HCT116 (cell line): Measurements from ENCODE around the gene LYPD3. TPM values are rescaled to one million over a fixed set of nuclear protein-coding genes. Genes with fewer than 3 reads are reported as not detected.

Source experiments
- ATAC-seq: fragments of 200-7000 bp; cut with Tn5 transposase; 2 replicates; pipeline ENCODE4 v1.9.1; 2020; ENCODE audit warnings: mild to moderate bottlenecking, moderate library complexity
- BruUV-seq: library from RNA; stranded (reverse); fragments of 400-500 nt; replicated peaks from 2 replicates; lab custom pipeline; 2021; lab: Mats Ljungman, UMichigan
- CTCF ChIA-PET: fragments of 300-600 bp; sonication (Branson Sonifier 250); formaldehyde crosslinking; loops from one replicate; lab custom pipeline; 2021; ENCODE audit warnings: antibody characterized with exemption; lab: Charles Lee
- POLR2A ChIA-PET: fragments of 300-600, 350-600 bp; sonication (Branson Sonifier 250); formaldehyde crosslinking; loops from one replicate; lab custom pipeline; 2021; ENCODE audit warnings: antibody characterized with exemption; lab: Charles Lee
- RAD21 ChIA-PET, 2 experiments: fragments of 300-600 bp; sonication (Branson Sonifier 250); formaldehyde crosslinking; loops; one replicate each; lab custom pipeline; 2023; ENCODE audit warnings: low total read pairs in 2 of 2; ENCODE audit not compliant: uncharacterized antibody in 2 of 2, unreplicated experiment in 2 of 2, low non-redundant PET in 1 of 2; lab: Charles Lee
- DNase-seq: peaks from one replicate; pipeline ENCODE4 v3.0.0-alpha.2; 2010; ENCODE audit warnings: low read depth, low spot score
- H2AFZ ChIP-seq: fragments of 200-600 bp; shearing (Covaris generic), sonication (generic); 2 replicates; pipeline ENCODE4 v1.6.1; 2017; ENCODE audit warnings: low read depth, mixed run types, mixed read lengths, antibody characterized with exemption, low read length; ENCODE audit not compliant: poor library complexity, severe bottlenecking
- H3K27ac ChIP-seq: 2 replicates; pipeline ENCODE4 v1.5.1; 2012; ENCODE audit warnings: low read depth, low read length
- H3K27me3 ChIP-seq: fragments of 200-600 bp; sonication (generic); 2 replicates; pipeline ENCODE4 v1.6.1; 2016; ENCODE audit warnings: mixed run types, low read length, mixed read lengths; ENCODE audit not compliant: insufficient read depth
- H3K36me3 ChIP-seq, 2 experiments: fragments of 200-500 bp in 1 of 2; fragments of 200-600 bp in 1 of 2; sonication (Bioruptor generic) in 1 of 2; sonication (generic) in 1 of 2; 2 replicates each; pipeline versions ENCODE4 v1.5.1 to v1.6.1; 2014 to 2016; ENCODE audit warnings: low read length in 2 of 2, inconsistent platforms in 1 of 2, mixed read lengths in 1 of 2, mixed run types in 1 of 2; ENCODE audit not compliant: insufficient read depth in 2 of 2, control insufficient read depth in 1 of 2
- H3K4me1 ChIP-seq, 2 experiments: fragments of 200-600 bp in 1 of 2; sonication (generic) in 1 of 2; 2 replicates each; pipeline versions ENCODE4 v1.5.1 to v1.6.1; 2012 to 2017; ENCODE audit warnings: low read length in 2 of 2, inconsistent platforms in 1 of 2, mild to moderate bottlenecking in 1 of 2, mixed read lengths in 1 of 2, mixed run types in 1 of 2, moderate library complexity in 1 of 2; ENCODE audit not compliant: insufficient read depth in 2 of 2, control insufficient read depth in 1 of 2
- H3K4me2 ChIP-seq: fragments of 200-600 bp; sonication (generic); 2 replicates; pipeline ENCODE4 v1.6.1; 2017; ENCODE audit warnings: mixed run types, low read length, mixed read lengths
- H3K4me3 ChIP-seq, 2 experiments: fragments of 200-600 bp in 1 of 2; sonication (generic) in 1 of 2; replicated peaks in 1 of 2; 2 replicates each; pipeline ENCODE4 v1.5.1; 2011 to 2016; ENCODE audit warnings: low read length in 2 of 2, control low read depth in 1 of 2, low read depth in 1 of 2, mild to moderate bottlenecking in 1 of 2, mixed read lengths in 1 of 2, mixed run types in 1 of 2
- H3K79me2 ChIP-seq: fragments of 200-600 bp; sonication (generic); 2 replicates; pipeline ENCODE4 v1.6.1; 2017; ENCODE audit warnings: mild to moderate bottlenecking, mixed run types, low read length, moderate library complexity, mixed read lengths; ENCODE audit not compliant: insufficient read depth
- H3K9ac ChIP-seq: fragments of 200-600 bp; sonication (generic); 2 replicates; pipeline ENCODE4 v1.6.1; 2016; ENCODE audit warnings: low read length, mixed read lengths
- H3K9me2 ChIP-seq: fragments of 200-600 bp; sonication (generic), shearing (Covaris generic); 2 replicates; pipeline ENCODE4 v1.6.1; 2017; ENCODE audit warnings: mixed run types, mild to moderate bottlenecking, moderate library complexity; ENCODE audit not compliant: insufficient read depth
- H3K9me3 ChIP-seq, 2 experiments: fragments of 200-500 bp in 1 of 2; fragments of 200-600 bp in 1 of 2; sonication (Bioruptor generic) in 1 of 2; sonication (generic) in 1 of 2; 2 replicates each; pipeline ENCODE4 v1.6.1; 2014 to 2017; ENCODE audit warnings: low read length in 2 of 2, mixed read lengths in 2 of 2, inconsistent platforms in 1 of 2, low read depth in 1 of 2, mild to moderate bottlenecking in 1 of 2, mixed run types in 1 of 2, moderate library complexity in 1 of 2; ENCODE audit not compliant: control insufficient read depth in 1 of 2, insufficient read depth in 1 of 2
- H4K20me1 ChIP-seq: fragments of 200-600 bp; sonication (generic), shearing (Covaris generic); 2 replicates; pipeline ENCODE4 v1.6.1; 2017; ENCODE audit warnings: mixed run types, mild to moderate bottlenecking, moderate library complexity; ENCODE audit not compliant: insufficient read depth
- CBX3 ChIP-seq: IDR thresholded peaks from 2 replicates; pipeline ENCODE4 v1.6.1; 2012; ENCODE audit warnings: low read depth
- CEBPB ChIP-seq: IDR thresholded peaks from 2 replicates; pipeline ENCODE4 v1.6.1; 2012; ENCODE audit warnings: low read depth
- EGR1 ChIP-seq: IDR thresholded peaks from 2 replicates; pipeline ENCODE4 v1.6.1; 2012; ENCODE audit warnings: low read depth
- ELF1 ChIP-seq: IDR thresholded peaks from 2 replicates; pipeline ENCODE4 v1.6.1; 2012; ENCODE audit warnings: low read depth, borderline replicate concordance
- FOSL1 ChIP-seq: IDR thresholded peaks from 2 replicates; pipeline ENCODE4 v1.6.1; 2012; ENCODE audit warnings: low read depth
- POLR2A ChIP-seq: IDR thresholded peaks from 2 replicates; pipeline ENCODE4 v1.7.0; 2011; ENCODE audit warnings: borderline replicate concordance; ENCODE audit not compliant: insufficient read depth, insufficient read length; ENCODE audit errors: extremely low read depth
- RAD21 ChIP-seq: IDR thresholded peaks from 2 replicates; pipeline ENCODE4 v1.6.1; 2012; ENCODE audit warnings: low read depth, mild to moderate bottlenecking
- SIN3A ChIP-seq: IDR thresholded peaks from 2 replicates; pipeline ENCODE4 v1.6.1; 2012; ENCODE audit warnings: low read depth
- SP1 ChIP-seq: IDR thresholded peaks from 2 replicates; pipeline ENCODE4 v1.6.1; 2012; ENCODE audit warnings: low read depth
- SRF ChIP-seq: IDR thresholded peaks from 2 replicates; pipeline ENCODE4 v1.6.1; 2012; ENCODE audit warnings: low read depth
- TCF7L2 ChIP-seq: IDR thresholded peaks from 2 replicates; pipeline ENCODE4 v1.7.0; 2011; ENCODE audit warnings: borderline replicate concordance, inconsistent platforms; ENCODE audit not compliant: insufficient read depth, insufficient read length; ENCODE audit errors: extremely low read depth
- YY1 ChIP-seq: IDR thresholded peaks from 2 replicates; pipeline ENCODE4 v1.6.1; 2011; ENCODE audit warnings: low read length, low read depth, moderate library complexity, mild to moderate bottlenecking; ENCODE audit not compliant: insufficient replicate concordance; ENCODE audit errors: extremely low read depth
- intact Hi-C: fragments of 100-400 bp; cut with micrococcal nuclease; formaldehyde crosslinking; loops from 2 replicates; pipeline ENCODE4 v1.10.0; 2022
- total RNA-seq: library from RNA; stranded (reverse); gene quantifications from one replicate; pipeline ENCODE4 v1.2.1, GENCODE V29; 2021; ENCODE audit not compliant: unreplicated experiment
- TF ChIP-seq, protein P1 (sequence below): IDR thresholded peaks from 2 replicates; pipeline ENCODE4 v1.6.1; 2012; ENCODE audit warnings: low read depth
- TF ChIP-seq, protein P2 (sequence below): IDR thresholded peaks from 2 replicates; pipeline ENCODE4 v1.6.1; 2011; ENCODE audit warnings: mild to moderate bottlenecking, low read length, moderate library complexity; ENCODE audit not compliant: insufficient replicate concordance; ENCODE audit errors: extremely low read depth
- TF ChIP-seq, protein P3 (sequence below), 3 experiments: fragments of 200-600 bp in 1 of 3; sonication (generic) in 1 of 3; IDR thresholded peaks in 2 of 3; conservative IDR thresholded peaks in 1 of 3; 2 replicates each; pipeline ENCODE4 v1.5.1; 2012 to 2017; ENCODE audit warnings: low read depth in 2 of 3, low read length in 2 of 3, antibody characterized with exemption in 1 of 3, borderline replicate concordance in 1 of 3, control low read depth in 1 of 3, mild to moderate bottlenecking in 1 of 3, mixed read lengths in 1 of 3, mixed run types in 1 of 3, moderate library complexity in 1 of 3; ENCODE audit not compliant: insufficient read depth in 1 of 3
- TF ChIP-seq, protein P4 (sequence below): IDR thresholded peaks from 2 replicates; pipeline ENCODE4 v1.6.1; 2012

The LYPD3 gene
- total RNA-seq, 1 experiment from 2014 or later, result 3.6 TPM

DNA sequence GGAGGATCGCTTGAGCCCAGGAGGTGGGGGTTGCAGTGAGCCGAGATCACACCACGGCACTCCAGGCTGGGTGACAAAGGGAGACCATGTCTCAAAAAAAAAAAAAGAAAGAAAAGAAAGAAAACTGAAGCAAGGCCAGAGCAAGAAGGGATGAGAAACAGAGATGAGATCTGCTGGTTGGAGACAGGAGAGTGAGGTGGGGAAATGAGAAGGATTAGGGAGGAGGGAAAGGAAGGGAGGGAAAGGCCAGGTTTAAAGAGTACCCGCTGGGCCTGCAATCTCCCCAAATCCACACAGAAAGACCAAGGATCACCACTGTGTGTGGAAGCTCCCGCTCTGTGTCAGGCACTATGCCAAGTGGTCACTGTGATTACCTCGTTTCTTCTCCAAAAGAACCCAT, 16.3 kb upstream of the LYPD3 start:
- H4K20me1 ChIP-seq, result no peaks in the 10 kb centered on the region
- H3K9me2 ChIP-seq, result no peaks in the 10 kb centered on the region
- H3K9ac ChIP-seq, result no peak overlapping the region
- CTCF ChIA-PET, result no interaction called here
- H3K4me3 ChIP-seq, result no peak overlapping the region
- RAD21 ChIA-PET, result no interaction called here
- no peak for ATAC-seq
- no peaks in the 10 kb centered on the region for H3K27me3 ChIP-seq
- H3K79me2 ChIP-seq, result no peaks in the 10 kb centered on the region
- BruUV-seq, result no TSS peak
- H2AFZ ChIP-seq, result no peak overlapping the region
- TF ChIP-seq YY1, result no peak
- TF ChIP-seq, protein P1, sequence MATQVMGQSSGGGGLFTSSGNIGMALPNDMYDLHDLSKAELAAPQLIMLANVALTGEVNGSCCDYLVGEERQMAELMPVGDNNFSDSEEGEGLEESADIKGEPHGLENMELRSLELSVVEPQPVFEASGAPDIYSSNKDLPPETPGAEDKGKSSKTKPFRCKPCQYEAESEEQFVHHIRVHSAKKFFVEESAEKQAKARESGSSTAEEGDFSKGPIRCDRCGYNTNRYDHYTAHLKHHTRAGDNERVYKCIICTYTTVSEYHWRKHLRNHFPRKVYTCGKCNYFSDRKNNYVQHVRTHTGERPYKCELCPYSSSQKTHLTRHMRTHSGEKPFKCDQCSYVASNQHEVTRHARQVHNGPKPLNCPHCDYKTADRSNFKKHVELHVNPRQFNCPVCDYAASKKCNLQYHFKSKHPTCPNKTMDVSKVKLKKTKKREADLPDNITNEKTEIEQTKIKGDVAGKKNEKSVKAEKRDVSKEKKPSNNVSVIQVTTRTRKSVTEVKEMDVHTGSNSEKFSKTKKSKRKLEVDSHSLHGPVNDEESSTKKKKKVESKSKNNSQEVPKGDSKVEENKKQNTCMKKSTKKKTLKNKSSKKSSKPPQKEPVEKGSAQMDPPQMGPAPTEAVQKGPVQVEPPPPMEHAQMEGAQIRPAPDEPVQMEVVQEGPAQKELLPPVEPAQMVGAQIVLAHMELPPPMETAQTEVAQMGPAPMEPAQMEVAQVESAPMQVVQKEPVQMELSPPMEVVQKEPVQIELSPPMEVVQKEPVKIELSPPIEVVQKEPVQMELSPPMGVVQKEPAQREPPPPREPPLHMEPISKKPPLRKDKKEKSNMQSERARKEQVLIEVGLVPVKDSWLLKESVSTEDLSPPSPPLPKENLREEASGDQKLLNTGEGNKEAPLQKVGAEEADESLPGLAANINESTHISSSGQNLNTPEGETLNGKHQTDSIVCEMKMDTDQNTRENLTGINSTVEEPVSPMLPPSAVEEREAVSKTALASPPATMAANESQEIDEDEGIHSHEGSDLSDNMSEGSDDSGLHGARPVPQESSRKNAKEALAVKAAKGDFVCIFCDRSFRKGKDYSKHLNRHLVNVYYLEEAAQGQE, result no peak
- no peak for TF ChIP-seq ELF1
- TF ChIP-seq, protein P2, sequence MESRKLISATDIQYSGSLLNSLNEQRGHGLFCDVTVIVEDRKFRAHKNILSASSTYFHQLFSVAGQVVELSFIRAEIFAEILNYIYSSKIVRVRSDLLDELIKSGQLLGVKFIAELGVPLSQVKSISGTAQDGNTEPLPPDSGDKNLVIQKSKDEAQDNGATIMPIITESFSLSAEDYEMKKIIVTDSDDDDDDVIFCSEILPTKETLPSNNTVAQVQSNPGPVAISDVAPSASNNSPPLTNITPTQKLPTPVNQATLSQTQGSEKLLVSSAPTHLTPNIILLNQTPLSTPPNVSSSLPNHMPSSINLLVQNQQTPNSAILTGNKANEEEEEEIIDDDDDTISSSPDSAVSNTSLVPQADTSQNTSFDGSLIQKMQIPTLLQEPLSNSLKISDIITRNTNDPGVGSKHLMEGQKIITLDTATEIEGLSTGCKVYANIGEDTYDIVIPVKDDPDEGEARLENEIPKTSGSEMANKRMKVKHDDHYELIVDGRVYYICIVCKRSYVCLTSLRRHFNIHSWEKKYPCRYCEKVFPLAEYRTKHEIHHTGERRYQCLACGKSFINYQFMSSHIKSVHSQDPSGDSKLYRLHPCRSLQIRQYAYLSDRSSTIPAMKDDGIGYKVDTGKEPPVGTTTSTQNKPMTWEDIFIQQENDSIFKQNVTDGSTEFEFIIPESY, result no peak
- TF ChIP-seq POLR2A, result no peak
- TF ChIP-seq, protein P3, sequence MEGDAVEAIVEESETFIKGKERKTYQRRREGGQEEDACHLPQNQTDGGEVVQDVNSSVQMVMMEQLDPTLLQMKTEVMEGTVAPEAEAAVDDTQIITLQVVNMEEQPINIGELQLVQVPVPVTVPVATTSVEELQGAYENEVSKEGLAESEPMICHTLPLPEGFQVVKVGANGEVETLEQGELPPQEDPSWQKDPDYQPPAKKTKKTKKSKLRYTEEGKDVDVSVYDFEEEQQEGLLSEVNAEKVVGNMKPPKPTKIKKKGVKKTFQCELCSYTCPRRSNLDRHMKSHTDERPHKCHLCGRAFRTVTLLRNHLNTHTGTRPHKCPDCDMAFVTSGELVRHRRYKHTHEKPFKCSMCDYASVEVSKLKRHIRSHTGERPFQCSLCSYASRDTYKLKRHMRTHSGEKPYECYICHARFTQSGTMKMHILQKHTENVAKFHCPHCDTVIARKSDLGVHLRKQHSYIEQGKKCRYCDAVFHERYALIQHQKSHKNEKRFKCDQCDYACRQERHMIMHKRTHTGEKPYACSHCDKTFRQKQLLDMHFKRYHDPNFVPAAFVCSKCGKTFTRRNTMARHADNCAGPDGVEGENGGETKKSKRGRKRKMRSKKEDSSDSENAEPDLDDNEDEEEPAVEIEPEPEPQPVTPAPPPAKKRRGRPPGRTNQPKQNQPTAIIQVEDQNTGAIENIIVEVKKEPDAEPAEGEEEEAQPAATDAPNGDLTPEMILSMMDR (IDR thresholded peaks at IDR 0.05 in 2 of 3, conservative IDR thresholded peaks at IDR 0.05 in 1 of 3; ENCODE audit: borderline replicate concordance in 1 of 3, insufficient read depth in 1 of 3, low read depth in 2 of 3, low read length in 2 of 3), result no peak
- no peak for TF ChIP-seq RAD21
- TF ChIP-seq EGR1, result no peak
- no peak for TF ChIP-seq CBX3
- TF ChIP-seq SIN3A, result no peak
- TF ChIP-seq TCF7L2, result no peak
- TF ChIP-seq SRF, result no peak
- no peak for TF ChIP-seq FOSL1
- TF ChIP-seq SP1, result no peak
- no peak for TF ChIP-seq CEBPB
- TF ChIP-seq, protein P4, sequence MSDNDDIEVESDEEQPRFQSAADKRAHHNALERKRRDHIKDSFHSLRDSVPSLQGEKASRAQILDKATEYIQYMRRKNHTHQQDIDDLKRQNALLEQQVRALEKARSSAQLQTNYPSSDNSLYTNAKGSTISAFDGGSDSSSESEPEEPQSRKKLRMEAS, result no peak
- no peak overlapping the region for H3K4me2 ChIP-seq
- no peaks in the 10 kb centered on the region for H3K9me3 ChIP-seq
- intact Hi-C loops, result no loop called here
- POLR2A ChIA-PET, result no interaction called here
- H3K4me1 ChIP-seq, result peaks cover 0 to under 1% of the 10 kb centered on the region in 2 experiments; a peak in 2 of 4 replicates
- H3K36me3 ChIP-seq, result no peaks in the 10 kb centered on the region
- no peak overlapping the region for H3K27ac ChIP-seq
- no peak for DNase-seq
